Body of pancreas (tissue), 4 donors: ENCODE data around the gene TNFRSF4.

Source experiments
- POLR2A ChIP-seq, 3 donors: fragments of 450-650 bp; IDR thresholded peaks; one replicate each; pipeline ENCODE4 v1.6.1; 2016; ENCODE audit warnings: antibody characterized with exemption in 3 of 3, mild to moderate bottlenecking in 2 of 3
- TF ChIP-seq, protein P1 (sequence below), 7 experiments: fragments of 450-650 bp in 4 of 7; fragments of 200-600 bp in 3 of 7; sonication (generic) in 3 of 7; IDR thresholded peaks; one replicate each; pipeline ENCODE4 v1.5.1; 2016 to 2019; ENCODE audit warnings: antibody characterized with exemption in 7 of 7

DNA sequence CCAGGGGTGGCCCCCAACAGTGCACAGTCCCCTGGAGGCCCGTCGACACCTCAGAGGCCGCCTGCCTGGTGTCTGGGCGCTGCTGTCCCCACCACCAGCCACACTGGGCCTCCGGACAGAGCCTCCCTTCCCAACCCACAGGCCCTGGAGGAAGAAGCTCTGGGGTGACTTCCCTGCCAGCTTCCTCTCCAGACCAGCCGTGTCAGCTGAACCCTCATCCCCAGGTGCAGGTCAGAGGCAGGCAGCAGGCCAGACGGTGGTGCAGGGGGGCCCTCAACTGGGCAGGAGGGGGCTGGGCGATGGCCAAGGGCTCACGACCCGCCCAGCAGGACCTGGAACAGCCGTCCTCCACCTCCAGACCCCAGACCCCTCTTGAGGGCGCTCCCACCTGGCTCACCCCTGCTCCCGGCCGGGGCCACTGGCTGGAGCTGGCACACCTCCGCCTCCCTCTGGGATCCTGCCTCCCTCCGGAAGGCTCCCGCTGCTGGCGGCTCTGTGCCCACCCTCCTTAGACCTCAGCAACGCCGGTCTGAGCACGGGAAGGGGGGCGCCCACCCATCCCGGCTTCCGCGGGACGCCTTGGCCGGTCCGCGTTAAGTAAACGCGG lies 8.1 kb downstream of the TNFRSF4 start:
- TF ChIP-seq, protein P1, sequence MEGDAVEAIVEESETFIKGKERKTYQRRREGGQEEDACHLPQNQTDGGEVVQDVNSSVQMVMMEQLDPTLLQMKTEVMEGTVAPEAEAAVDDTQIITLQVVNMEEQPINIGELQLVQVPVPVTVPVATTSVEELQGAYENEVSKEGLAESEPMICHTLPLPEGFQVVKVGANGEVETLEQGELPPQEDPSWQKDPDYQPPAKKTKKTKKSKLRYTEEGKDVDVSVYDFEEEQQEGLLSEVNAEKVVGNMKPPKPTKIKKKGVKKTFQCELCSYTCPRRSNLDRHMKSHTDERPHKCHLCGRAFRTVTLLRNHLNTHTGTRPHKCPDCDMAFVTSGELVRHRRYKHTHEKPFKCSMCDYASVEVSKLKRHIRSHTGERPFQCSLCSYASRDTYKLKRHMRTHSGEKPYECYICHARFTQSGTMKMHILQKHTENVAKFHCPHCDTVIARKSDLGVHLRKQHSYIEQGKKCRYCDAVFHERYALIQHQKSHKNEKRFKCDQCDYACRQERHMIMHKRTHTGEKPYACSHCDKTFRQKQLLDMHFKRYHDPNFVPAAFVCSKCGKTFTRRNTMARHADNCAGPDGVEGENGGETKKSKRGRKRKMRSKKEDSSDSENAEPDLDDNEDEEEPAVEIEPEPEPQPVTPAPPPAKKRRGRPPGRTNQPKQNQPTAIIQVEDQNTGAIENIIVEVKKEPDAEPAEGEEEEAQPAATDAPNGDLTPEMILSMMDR (IDR thresholded peaks at IDR 0.05): no peak
- TF ChIP-seq POLR2A (IDR thresholded peaks at IDR 0.05): no peak
